ENCODE data around the gene FAM156B. TPM values are rescaled to one million over a fixed set of nuclear protein-coding genes. Genes with fewer than 3 reads are reported as not detected.
A peak's percentile ranks its signal among the peaks of the same experiment; 100 is the strongest.
"Not testable (repeated sequence)": the region's sequence is repeated elsewhere in the genome, so short reads cannot be mapped to it uniquely, and the experiment has no call there.

The FAM156B gene
- total RNA-seq, 1 experiment from 2014 or later, result 11.4 TPM

DNA sequence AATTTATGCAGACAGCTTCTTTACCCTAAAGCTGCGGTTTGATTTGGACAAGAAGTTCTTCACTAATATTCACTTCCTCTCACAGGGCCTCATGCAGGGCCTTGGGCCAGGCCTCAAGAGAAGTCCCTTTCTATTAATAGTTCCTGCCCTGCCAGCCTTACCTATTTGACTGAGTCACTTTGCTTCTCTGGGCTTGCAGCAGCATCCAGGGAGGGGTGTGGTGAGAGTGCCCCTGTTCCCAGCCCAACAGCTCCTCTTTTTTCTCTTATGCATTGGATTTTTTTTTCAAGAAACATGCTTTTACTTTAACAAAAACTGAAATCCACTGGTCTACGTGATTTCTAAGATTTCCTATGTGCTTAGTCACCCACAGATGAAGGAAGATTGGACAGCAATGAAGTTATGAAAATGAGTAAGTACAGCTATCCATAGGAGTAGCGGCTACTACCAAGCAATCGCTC, 26.7 kb downstream of the FAM156B start:
- DNase-seq (ENCODE audit: low read depth), result peak; percentile 69

DNA sequence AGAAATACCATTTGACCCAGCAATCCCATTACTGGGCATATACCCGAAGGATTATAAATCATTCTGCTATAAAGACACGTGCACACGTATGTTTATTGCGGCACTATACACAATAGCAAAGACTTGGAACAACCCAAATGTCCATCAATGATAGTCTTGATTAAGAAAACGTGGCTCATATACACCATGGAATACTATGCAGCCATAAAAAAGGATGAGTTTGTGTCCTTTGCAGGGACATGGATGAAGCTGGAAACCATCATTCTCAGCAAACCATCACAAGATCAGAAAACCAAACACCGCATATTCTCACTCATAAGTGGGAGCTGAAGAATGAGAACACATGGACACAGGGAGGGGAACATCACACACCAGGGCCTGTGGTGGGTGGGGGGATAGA, 33.1 kb downstream of the FAM156B start:
- DNase-seq (ENCODE audit: low read depth), result not testable (repeated sequence)

DNA sequence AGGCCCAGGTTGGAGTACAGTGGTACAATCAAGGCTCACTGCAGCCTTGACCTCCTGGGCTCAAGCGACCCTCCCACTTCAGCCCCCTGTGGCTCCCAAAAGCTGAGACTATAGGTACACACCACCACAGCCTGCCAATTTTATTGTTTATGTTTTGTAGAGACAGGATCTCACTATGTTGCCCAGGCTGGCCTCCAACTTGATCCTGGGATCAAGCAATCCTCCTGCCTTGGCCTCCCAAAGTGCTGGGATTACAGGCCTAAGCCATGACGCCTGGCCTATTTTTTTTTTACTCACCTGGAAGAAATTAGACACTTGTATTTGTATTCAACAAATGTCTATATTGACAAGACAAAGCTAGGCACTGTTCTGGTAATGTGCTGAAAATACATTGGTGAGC, 36.1 kb downstream of the FAM156B start:
- no peak for DNase-seq (ENCODE audit: low read depth)

DNA sequence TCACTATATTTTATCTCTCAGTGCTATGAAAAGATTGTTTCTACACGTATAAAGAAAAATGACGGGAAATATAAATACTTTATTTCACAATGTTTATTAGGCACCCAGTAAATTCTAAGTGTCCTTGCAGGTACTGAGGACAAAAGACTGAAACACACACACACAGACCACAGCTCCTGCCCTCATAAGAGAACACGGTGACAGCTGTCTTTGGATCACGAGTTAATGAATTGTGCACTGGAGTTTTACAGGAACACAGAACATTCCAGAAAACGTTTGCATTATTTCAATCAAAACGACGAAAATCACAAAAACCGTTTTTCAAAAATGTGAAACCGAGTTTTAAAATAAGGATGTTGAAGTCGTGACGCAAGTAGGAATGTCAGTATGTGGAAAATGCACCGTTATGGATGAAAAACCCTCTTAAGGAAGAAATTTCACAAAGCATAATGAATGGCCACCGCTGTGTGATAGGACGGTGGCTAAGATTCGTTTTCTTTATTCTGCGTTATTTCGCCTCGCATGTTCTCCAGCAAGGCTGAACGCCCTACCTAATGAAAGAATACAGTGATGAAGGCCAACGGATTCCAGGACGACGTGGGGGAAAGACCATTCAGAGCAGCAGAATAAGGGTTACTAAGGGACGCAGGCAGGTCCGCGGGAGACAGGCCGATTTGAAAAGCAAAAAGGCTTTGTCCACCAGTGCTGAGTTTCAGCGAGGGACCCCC, 37.0 kb downstream of the FAM156B start:
- DNase-seq (ENCODE audit: low read depth), result no peak

DNA sequence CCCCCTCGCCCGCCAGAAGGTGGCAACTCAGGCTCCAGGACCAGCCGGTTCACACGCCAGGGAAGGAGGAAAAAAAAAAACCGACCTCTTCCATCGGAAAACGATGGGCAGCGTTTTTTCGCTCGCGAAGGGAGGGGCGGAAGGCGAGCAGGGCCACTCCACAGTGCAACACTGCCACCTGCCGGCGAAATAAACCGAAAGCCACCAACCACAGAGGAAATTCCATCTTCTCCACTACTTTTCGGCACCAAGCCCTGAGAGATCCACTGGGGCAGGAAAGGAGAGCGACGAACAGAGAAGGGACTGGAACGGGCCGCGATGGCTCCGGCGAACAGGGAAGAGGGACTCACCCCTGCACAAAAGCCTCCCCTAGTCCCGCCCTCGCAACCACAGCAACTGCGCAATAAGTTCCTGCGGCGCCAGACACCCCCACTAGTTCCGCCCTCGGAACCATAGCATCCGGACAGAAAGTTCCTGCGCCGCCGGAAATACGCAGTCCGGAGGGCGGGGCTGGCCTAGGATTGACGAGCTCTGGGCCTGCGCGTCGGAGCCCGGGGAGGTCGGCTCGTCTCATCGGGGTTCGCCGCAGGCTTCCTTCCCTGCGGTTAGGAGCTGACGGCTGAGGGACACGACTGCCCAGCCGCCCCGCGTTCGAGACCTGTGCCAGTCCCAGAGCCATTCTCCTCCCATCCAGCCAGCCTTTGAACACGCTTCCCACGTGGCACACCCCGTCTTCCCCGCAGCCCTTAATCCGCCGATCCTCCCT, 37.8 kb downstream of the FAM156B start:
- DNase-seq (ENCODE audit: low read depth), result peak; percentile 92

DNA sequence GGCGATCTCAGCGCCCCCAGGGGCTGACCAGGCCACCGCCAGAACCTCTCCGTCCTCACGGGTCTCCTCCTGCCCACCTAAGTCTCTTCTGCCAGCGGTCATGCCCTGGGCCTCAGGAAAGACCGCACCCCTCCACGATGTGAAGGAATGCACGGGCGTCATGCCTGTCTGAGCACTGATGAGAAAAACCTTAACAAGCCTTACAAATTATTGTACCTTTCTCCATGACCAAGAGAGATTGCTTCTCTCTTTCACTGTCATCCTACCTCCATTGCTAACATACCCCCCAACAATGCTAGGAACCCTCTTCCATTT, 38.3 kb downstream of the FAM156B start:
- not testable (repeated sequence) for DNase-seq (ENCODE audit: low read depth)

DNA sequence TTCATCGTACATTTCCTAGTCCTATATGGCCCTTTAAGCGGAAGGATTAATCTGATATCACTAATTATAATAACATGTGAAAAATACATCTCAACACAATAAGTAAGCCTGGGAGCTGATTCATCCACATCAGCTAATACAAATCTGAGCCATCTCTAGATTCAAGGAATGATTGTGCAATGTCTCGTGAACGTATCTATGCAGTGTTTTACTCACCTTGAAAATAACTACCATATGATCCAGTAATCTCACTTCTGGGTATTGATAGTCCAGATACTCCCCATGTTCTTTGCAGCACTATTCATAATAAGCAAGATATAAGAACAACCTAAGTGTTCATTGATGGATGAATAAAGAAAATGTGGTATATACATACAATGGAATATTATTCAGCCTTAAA, 43.6 kb downstream of the FAM156B start:
- not testable (repeated sequence) for DNase-seq (ENCODE audit: low read depth)

DNA sequence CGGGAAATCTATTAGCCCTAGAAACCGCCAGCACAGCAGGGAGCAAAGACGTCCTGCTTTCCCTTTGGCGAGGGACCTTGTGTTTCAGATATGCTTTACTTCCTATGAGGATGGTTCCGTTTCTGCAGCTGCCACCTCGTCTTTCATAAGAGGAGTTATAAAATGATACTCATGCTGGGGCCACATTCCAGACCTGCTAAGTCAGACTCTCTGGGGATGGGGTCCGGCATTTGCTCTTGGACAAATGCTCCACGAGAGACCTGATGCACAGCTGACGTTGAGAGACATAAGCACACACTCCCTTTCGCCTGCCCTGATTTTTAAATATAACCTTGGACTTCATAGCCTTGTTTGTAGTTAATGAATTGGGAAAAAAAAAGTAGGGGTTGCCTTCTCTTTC, 44.6 kb downstream of the FAM156B start:
- not testable (repeated sequence) for DNase-seq (ENCODE audit: low read depth)

DNA sequence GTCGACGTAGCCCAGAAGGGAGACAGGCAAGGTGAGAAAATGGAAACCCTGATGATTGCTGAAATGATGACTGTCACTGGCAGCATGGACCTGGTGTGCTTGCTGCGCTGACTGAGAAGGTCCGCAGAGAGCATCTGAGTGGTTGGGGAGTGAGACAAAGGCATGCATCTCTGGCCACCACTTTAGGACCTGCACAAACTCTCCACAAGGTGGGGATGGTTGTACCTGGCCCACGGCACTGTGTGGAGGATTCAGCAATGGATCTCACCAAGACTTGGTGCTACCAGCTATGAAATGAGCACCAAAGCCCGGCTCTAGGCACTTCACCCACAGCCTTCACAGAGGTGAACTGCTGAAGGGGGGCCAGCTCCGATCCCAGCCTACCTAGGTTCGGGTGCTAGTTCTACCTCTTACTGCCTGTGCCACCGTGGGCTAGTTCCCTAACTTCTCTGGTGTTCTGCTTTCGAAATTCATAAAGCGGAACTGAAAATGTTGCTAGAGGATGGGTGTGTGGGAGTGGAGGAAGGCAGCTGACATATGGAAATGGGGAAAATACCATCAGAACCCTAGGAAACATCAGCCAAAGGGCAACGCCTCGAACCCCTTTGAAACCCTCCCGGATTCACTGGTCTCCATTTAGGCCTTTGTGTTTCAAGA, 48.8 kb downstream of the FAM156B start:
- not testable (repeated sequence) for DNase-seq (ENCODE audit: low read depth)

DNA sequence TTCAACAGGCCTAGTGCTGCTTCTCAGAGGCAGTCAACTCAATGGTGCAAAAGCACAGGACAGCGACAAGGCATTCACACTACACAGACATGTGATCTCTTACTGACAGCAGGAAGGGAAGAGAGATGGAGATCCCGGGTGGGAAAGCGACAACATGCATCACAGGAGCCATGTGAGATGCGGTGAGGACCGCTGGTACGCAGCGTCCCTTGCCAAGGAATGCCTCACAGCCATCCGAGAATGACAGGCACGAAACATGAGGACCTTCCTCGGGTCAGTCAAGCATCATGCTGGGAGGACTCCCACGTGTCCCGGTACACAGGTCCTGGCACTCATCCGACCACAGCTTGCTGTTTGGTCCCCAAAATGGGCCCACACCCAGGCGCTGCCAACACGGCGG, 50.4 kb downstream of the FAM156B start:
- not testable (repeated sequence) for DNase-seq (ENCODE audit: low read depth)

DNA sequence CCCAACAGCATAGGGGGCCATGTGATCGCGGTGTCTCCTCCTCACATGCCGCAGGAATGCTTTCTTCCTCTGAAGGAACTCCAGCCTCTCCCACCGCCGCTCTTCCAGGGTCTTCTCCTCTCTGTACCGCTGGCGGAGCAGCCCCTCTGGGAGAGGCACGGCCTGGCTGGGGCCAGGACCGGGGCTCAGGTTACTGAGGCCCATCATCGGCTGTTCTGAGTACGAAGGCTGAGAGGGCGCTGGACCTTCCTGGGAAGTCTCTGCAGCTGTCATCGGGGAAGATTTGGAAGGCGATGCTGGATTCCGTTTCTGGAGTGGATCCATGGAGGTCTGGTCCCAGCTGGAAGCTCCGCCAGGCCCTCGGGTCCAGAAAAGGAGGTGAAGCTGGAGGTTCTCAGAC, 51.1 kb downstream of the FAM156B start:
- not testable (repeated sequence) for DNase-seq (ENCODE audit: low read depth)

DNA sequence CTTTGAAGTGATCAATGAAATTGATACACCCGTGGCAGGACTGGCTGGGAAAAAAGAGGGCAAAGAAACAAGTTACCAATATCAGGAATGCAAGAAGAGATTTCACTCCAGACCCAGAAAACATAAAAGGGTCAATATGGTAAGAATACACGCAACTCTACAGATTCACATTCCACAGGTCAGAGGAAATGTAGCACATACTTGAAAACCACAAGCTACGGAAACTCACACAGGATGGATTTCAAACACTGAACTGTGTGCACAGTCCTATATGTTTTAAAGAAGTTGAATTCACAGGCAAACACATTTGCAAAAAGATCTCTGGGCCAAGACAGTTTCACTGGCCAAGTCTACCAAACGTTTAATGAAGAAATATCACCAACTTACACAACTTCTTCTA, 52.2 kb downstream of the FAM156B start:
- not testable (repeated sequence) for DNase-seq (ENCODE audit: low read depth)

DNA sequence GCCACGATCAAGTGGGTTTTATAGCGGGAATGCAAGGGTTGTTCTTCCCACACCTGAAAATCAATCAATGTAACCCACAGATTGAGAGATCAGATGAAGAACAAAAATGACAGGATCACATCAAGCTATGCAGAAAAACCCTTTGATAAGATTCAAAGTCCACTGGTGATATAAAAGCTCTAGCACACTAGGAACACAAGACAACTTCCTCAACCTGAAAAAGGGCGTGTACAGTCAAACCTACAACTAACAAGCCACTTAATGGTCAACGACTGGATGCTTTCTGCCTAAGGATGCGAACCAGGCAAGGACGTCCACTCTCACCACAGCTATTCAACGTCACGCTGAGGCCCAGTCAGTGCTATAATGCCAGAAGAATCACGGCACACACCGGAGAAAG, 52.8 kb downstream of the FAM156B start:
- DNase-seq (ENCODE audit: low read depth), result not testable (repeated sequence)

Other genes starting within 250 kb of the FAM156B start
- not detected in 2 replicates for gene SSX7, start 242.4 kb upstream of the FAM156B start, total RNA-seq (2014; rRNA removed; shearing (Covaris generic))
- gene SSX2, start 190.2 kb upstream of the FAM156B start, total RNA-seq (2014; rRNA removed; shearing (Covaris generic)), result 0.13 TPM in 1 of 2 replicates, not detected in the other
- gene SSX2B, start 146.1 kb upstream of the FAM156B start, total RNA-seq (2014; rRNA removed; shearing (Covaris generic)), result 0.43 TPM in 1 of 2 replicates, not detected in the other
- not detected in 2 replicates for gene SPANXN5, start 99.9 kb upstream of the FAM156B start, total RNA-seq (2014; rRNA removed; shearing (Covaris generic))
- gene XAGE5, start 86.0 kb upstream of the FAM156B start, total RNA-seq (2014; rRNA removed; shearing (Covaris generic)), result not detected in 2 replicates
- gene XAGE3, start 29.2 kb upstream of the FAM156B start, total RNA-seq (2014; rRNA removed; shearing (Covaris generic)), result not detected in 2 replicates
- 8.4 and 15.9 TPM in 2 replicates for gene FAM156A, start 61.2 kb downstream of the FAM156B start, total RNA-seq (2014; rRNA removed; shearing (Covaris generic))
- 3.3 and 3.4 TPM in 2 replicates for gene GPR173, start 151.5 kb downstream of the FAM156B start, total RNA-seq (2014; rRNA removed; shearing (Covaris generic))
- gene TSPYL2, start 185.0 kb downstream of the FAM156B start, total RNA-seq (2014; rRNA removed; shearing (Covaris generic)), result 5.5 and 6.0 TPM in 2 replicates
- 3.2 and 3.7 TPM in 2 replicates for gene KANTR, start 196.8 kb downstream of the FAM156B start, total RNA-seq (2014; rRNA removed; shearing (Covaris generic))

Measured in HT1080 (cell line).